HepG2 (cell line): ENCODE data around the gene INHA. TPM values are rescaled to one million over a fixed set of nuclear protein-coding genes. Genes with fewer than 3 reads are reported as not detected.

Experiments used
- AKNA ChIP-seq: sonication (generic); formaldehyde crosslinking; IDR thresholded peaks from 2 replicates; pipeline ENCODE4 v1.4.0; 2020; ENCODE audit warnings: missing genetic modification reagents, borderline replicate concordance
- CBFB ChIP-seq: sonication (generic); formaldehyde crosslinking; IDR thresholded peaks from 2 replicates; pipeline ENCODE4 v1.4.0; 2020; ENCODE audit warnings: missing genetic modification reagents
- CHD4 ChIP-seq: fragments of 200-600 bp; sonication (generic); IDR thresholded peaks from 2 replicates; pipeline ENCODE4 v1.7.0; 2017; ENCODE audit warnings: mild to moderate bottlenecking, low read length, borderline replicate concordance
- CREBL2 ChIP-seq: sonication (generic); formaldehyde crosslinking; IDR thresholded peaks from 2 replicates; pipeline ENCODE4 v1.8.1; 2023; ENCODE audit warnings: missing genetic modification reagents, mild to moderate bottlenecking, borderline replicate concordance
- HNF4G ChIP-seq, 2 experiments: sonication (generic) in 1 of 2; formaldehyde crosslinking in 1 of 2; IDR thresholded peaks; 2 replicates each; pipeline versions ENCODE4 v1.4.0 to v1.6.1; 2011 to 2020; ENCODE audit warnings: borderline replicate concordance in 2 of 2, low read depth in 2 of 2, mild to moderate bottlenecking in 2 of 2, low read length in 1 of 2, missing genetic modification reagents in 1 of 2, moderate library complexity in 1 of 2
- IKZF5 ChIP-seq: IDR thresholded peaks from 2 replicates; pipeline ENCODE4 v1.6.1; 2018; ENCODE audit warnings: missing genetic modification reagents, mild to moderate bottlenecking, missing compliant biosample characterization
- JUND ChIP-seq: sonication (generic); formaldehyde crosslinking; IDR thresholded peaks from 2 replicates; pipeline ENCODE4 v1.8.0; 2022; ENCODE audit warnings: mild to moderate bottlenecking, missing genetic modification reagents
- NPAS2 ChIP-seq: sonication (generic); formaldehyde crosslinking; IDR thresholded peaks from 2 replicates; pipeline ENCODE4 v1.8.0; 2022; ENCODE audit warnings: mild to moderate bottlenecking, missing genetic modification reagents, borderline replicate concordance
- NR1H2 ChIP-seq: sonication (generic); formaldehyde crosslinking; IDR thresholded peaks from 2 replicates; pipeline ENCODE4 v1.8.1; 2022; ENCODE audit warnings: low read depth, missing genetic modification reagents, borderline replicate concordance
- PHB2 ChIP-seq: fragments of 450-650 bp; IDR thresholded peaks from 2 replicates; pipeline ENCODE4 v1.6.1; 2018; ENCODE audit not compliant: partially characterized antibody
- PHF20 ChIP-seq: sonication (generic); formaldehyde crosslinking; IDR thresholded peaks from 2 replicates; pipeline ENCODE4 v1.5.0; 2020; ENCODE audit warnings: mild to moderate bottlenecking, missing genetic modification reagents
- RARA ChIP-seq: IDR thresholded peaks from 2 replicates; pipeline ENCODE4 v1.6.1; 2016; ENCODE audit warnings: missing genetic modification reagents, missing compliant biosample characterization
- REL ChIP-seq: sonication (generic); formaldehyde crosslinking; conservative IDR thresholded peaks from 2 replicates; pipeline ENCODE4 v1.8.0; 2022; ENCODE audit warnings: mild to moderate bottlenecking, missing genetic modification reagents, moderate library complexity
- SIN3A ChIP-seq: IDR thresholded peaks from 2 replicates; pipeline ENCODE4 v1.6.1; 2011; ENCODE audit warnings: low read depth, mild to moderate bottlenecking, control low read depth, low read length, borderline replicate concordance
- TFE3 ChIP-seq: IDR thresholded peaks from 2 replicates; pipeline ENCODE4 v1.6.1; 2016
- ZFP1 ChIP-seq: IDR thresholded peaks from 2 replicates; pipeline ENCODE4 v1.6.1; 2016
- ZFP82 ChIP-seq: sonication (generic); formaldehyde crosslinking; IDR thresholded peaks from 2 replicates; pipeline ENCODE4 v1.5.1; 2020; ENCODE audit warnings: mild to moderate bottlenecking, missing genetic modification reagents, borderline replicate concordance
- ZFX ChIP-seq: sonication (generic); formaldehyde crosslinking; IDR thresholded peaks from 2 replicates; pipeline ENCODE4 v1.4.0; 2020; ENCODE audit warnings: mild to moderate bottlenecking, low read depth, missing genetic modification reagents, moderate library complexity
- ZNF207 ChIP-seq: fragments of 450-650 bp; IDR thresholded peaks from 2 replicates; pipeline ENCODE4 v1.6.1; 2016; ENCODE audit warnings: antibody characterized with exemption, borderline replicate concordance
- ZNF543 ChIP-seq: sonication (generic); formaldehyde crosslinking; IDR thresholded peaks from 2 replicates; pipeline ENCODE4 v1.4.0; 2020; ENCODE audit warnings: mild to moderate bottlenecking, missing genetic modification reagents
- ZNF776 ChIP-seq: sonication (generic); formaldehyde crosslinking; IDR thresholded peaks from 2 replicates; pipeline ENCODE4 v1.4.0; 2020; ENCODE audit warnings: mild to moderate bottlenecking, missing genetic modification reagents
- polyA plus RNA-seq, 8 experiments: library from polyadenylated mRNA; depleted of rRNA in 3 of 8; stranded (reverse) in 7 of 8; unstranded in 1 of 8; fragments of >200 nt; fragmentation: Illumina TruSeq in 4 of 8; extraction: Trizol in 4 of 8; gene quantifications; 2 replicates each; pipeline versions ENCODE4 v1.2.1 to v1.2.3, GENCODE V29; 2011 to 2016; ENCODE audit warnings: low read depth in 4 of 8, missing spikeins in 1 of 8, mixed read lengths in 1 of 8; ENCODE audit not compliant: insufficient read depth in 1 of 8
- total RNA-seq, 5 experiments: library from RNA; depleted of rRNA; stranded (reverse); fragments of >200 nt; fragmentation: Illumina TruSeq; extraction: Trizol; gene quantifications; 2 replicates each; pipeline ENCODE4 v1.2.3, GENCODE V29; 2016; ENCODE audit warnings: low read depth in 1 of 5

INHA gene
- total and polyA plus RNA-seq, 2 of the 13 experiments (the other 11 are each of a cell fraction or from before 2014, with no cell fraction given): 4.1 to 15.2 TPM

GRCh38 chr2:219552382-219553167 is 19.5 kb upstream of the INHA start (continued):
- TF ChIP-seq ZFP1 (no peak), ZFX (peak; percentile 55), JUND (CRISPR knock-in tag) (no peak), CREBL2 (CRISPR knock-in tag) (0 out of 2 replicates have a peak, but pooled peaks have one; percentile 68), CBFB (CRISPR knock-in tag) (peak; percentile 68), TFE3 (CRISPR knock-in tag) (peak; percentile 53; the same call in 1 of the 2 replicates), ZNF207 (no peak), NPAS2 (CRISPR knock-in tag) (no peak), SIN3A (peak; percentile 54; the same call in 1 of the 2 replicates), HNF4G (IDR thresholded peaks at IDR 0.05; ENCODE audit: borderline replicate concordance, low read depth, low read length) (no peak), HNF4G (CRISPR knock-in tag; IDR thresholded peaks at IDR 0.05; ENCODE audit: borderline replicate concordance, low read depth) (no peak), ZNF543 (peak; percentile 71; the same call in 1 of the 2 replicates), AKNA (CRISPR knock-in tag) (no peak), IKZF5 (peak; percentile 49), REL (CRISPR knock-in tag) (peak; percentile 87; the same call in 1 of the 2 replicates), ZFP82 (CRISPR knock-in tag) (0 out of 2 replicates have a peak, but pooled peaks have one; percentile 41), ZNF776 (CRISPR knock-in tag) (peak; percentile 64; the same call in 1 of the 2 replicates), PHF20 (CRISPR knock-in tag) (peak; percentile 57; the same call in 1 of the 2 replicates), PHB2 (no peak), RARA (CRISPR knock-in tag) (peak; percentile 9; the same call in 1 of the 2 replicates), CHD4 (no peak), NR1H2 (CRISPR knock-in tag) (no peak)
